Neural cell (in vitro differentiated cells): Measurements from ENCODE around the gene CNDP2.

Source experiments
- EP300 ChIP-seq: fragments of 450-650 bp; conservative IDR thresholded peaks from 2 replicates; pipeline ENCODE4 v1.6.1; 2014; ENCODE audit warnings: antibody characterized with exemption, mild to moderate bottlenecking, moderate library complexity; ENCODE audit not compliant: poor library complexity, severe bottlenecking
- EZH2 ChIP-seq: fragments of 200-600, 300-800 bp; shearing (Covaris generic), sonication (generic); IDR thresholded peaks from 2 replicates; pipeline ENCODE4 v1.6.1; 2014; ENCODE audit warnings: antibody characterized with exemption, low read length, borderline replicate concordance, mild to moderate bottlenecking; ENCODE audit not compliant: insufficient read depth, poor library complexity, severe bottlenecking
- POLR2AphosphoS5 ChIP-seq: IDR thresholded peaks from 2 replicates; pipeline ENCODE4 v1.6.1; 2012
- TF ChIP-seq, protein P1 (sequence below): fragments of 450-650 bp; IDR thresholded peaks from 2 replicates; pipeline ENCODE4 v1.5.1; 2014; ENCODE audit warnings: antibody characterized with exemption, mild to moderate bottlenecking, moderate library complexity; ENCODE audit not compliant: poor library complexity, severe bottlenecking
- TF ChIP-seq, protein P2 (sequence below): IDR thresholded peaks from 2 replicates; pipeline ENCODE4 v1.6.1; 2012; ENCODE audit warnings: borderline replicate concordance

DNA sequence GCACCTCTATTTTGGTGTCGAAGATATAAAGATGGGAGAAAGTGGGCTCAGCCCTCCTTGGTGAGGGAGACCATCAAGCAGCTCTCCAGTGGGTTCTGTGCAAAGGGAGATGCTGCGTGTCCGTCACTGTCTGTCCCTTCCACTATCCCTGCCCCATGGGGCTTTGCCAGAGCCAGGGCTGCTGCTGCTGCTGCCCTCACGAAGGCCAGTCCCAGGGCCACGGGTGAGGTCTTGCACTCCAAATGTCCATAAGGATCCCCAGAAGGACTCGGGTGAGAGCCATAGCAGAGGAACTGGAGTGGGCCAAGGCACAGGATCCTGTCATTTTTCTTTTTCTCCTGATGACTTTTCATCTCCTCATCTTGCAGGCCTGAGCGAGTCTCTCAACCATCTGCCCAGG lies 35.3 kb upstream of the CNDP2 start:
- TF ChIP-seq, protein P1, sequence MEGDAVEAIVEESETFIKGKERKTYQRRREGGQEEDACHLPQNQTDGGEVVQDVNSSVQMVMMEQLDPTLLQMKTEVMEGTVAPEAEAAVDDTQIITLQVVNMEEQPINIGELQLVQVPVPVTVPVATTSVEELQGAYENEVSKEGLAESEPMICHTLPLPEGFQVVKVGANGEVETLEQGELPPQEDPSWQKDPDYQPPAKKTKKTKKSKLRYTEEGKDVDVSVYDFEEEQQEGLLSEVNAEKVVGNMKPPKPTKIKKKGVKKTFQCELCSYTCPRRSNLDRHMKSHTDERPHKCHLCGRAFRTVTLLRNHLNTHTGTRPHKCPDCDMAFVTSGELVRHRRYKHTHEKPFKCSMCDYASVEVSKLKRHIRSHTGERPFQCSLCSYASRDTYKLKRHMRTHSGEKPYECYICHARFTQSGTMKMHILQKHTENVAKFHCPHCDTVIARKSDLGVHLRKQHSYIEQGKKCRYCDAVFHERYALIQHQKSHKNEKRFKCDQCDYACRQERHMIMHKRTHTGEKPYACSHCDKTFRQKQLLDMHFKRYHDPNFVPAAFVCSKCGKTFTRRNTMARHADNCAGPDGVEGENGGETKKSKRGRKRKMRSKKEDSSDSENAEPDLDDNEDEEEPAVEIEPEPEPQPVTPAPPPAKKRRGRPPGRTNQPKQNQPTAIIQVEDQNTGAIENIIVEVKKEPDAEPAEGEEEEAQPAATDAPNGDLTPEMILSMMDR: no peak
- TF ChIP-seq EP300 (no peak), POLR2AphosphoS5 (no peak), EZH2 (no peak)
- TF ChIP-seq, protein P2, sequence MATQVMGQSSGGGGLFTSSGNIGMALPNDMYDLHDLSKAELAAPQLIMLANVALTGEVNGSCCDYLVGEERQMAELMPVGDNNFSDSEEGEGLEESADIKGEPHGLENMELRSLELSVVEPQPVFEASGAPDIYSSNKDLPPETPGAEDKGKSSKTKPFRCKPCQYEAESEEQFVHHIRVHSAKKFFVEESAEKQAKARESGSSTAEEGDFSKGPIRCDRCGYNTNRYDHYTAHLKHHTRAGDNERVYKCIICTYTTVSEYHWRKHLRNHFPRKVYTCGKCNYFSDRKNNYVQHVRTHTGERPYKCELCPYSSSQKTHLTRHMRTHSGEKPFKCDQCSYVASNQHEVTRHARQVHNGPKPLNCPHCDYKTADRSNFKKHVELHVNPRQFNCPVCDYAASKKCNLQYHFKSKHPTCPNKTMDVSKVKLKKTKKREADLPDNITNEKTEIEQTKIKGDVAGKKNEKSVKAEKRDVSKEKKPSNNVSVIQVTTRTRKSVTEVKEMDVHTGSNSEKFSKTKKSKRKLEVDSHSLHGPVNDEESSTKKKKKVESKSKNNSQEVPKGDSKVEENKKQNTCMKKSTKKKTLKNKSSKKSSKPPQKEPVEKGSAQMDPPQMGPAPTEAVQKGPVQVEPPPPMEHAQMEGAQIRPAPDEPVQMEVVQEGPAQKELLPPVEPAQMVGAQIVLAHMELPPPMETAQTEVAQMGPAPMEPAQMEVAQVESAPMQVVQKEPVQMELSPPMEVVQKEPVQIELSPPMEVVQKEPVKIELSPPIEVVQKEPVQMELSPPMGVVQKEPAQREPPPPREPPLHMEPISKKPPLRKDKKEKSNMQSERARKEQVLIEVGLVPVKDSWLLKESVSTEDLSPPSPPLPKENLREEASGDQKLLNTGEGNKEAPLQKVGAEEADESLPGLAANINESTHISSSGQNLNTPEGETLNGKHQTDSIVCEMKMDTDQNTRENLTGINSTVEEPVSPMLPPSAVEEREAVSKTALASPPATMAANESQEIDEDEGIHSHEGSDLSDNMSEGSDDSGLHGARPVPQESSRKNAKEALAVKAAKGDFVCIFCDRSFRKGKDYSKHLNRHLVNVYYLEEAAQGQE: no peak
